HG03521 (cell line): ENCODE results near the gene C19orf18.

Experiments
- ATAC-seq: cut with Tn5 transposase; IDR thresholded peaks from one replicate; pipeline ENCODE4 v1.9.1; 2021; ENCODE audit warnings: mild to moderate bottlenecking, moderate library complexity; ENCODE audit not compliant: unreplicated experiment

Gene C19orf18

GRCh38 chr19:57949296-57949695 is 25.0 kb downstream of the C19orf18 start:
- ATAC-seq, result no peak

GRCh38 chr19:57947419-57948134 is 26.8 kb downstream of the C19orf18 start, which contains the start of gene ZNF256:
ZNF256 (minus strand) TSS chr19:57947706; CDS start chr19:57947474, 232 bp downstream.
- ATAC-seq, result peak; percentile 78

DNA sequence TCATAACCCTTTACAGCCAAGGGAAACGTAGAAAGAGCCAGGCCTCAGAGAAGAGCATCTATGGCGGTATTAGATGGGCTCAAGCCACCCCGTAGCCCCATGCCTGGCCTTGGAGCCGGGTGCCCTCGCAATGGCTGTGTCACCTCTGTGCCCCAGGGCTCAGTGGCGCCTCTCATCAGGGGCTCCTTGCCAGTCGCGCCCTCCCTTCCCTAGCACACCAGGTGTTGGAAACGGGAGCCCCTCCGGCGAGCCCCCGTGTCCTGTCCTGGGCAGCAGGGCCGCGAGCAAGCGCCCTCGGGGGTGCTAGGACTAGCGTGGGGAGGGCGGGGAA is 27.3 kb downstream of the C19orf18 start:
- ATAC-seq, result no peak

- ATAC-seq, result no peak
Measured at GRCh38 chr19:57946316-57946715, 28.0 kb downstream of the C19orf18 start.

DNA sequence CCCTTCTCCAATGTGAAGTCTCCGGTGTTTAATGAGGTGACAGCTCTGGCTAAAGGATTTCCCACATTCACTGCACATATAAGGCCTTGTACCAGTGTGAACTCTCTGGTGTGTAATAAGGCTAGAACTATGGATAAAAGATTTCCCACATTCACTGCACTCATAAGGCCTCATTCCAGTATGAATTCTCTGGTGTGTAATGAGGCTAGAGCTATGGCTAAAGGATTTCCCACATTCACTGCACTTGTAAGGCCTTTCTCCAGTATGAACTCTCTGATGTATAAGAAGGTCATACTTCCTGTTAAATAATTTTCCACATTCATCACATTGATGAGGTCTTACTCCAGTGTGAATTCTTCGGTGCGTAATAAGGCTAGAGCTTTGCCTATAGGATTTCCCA is 32.7 kb downstream of the C19orf18 start:
- ATAC-seq, result no peak

DNA sequence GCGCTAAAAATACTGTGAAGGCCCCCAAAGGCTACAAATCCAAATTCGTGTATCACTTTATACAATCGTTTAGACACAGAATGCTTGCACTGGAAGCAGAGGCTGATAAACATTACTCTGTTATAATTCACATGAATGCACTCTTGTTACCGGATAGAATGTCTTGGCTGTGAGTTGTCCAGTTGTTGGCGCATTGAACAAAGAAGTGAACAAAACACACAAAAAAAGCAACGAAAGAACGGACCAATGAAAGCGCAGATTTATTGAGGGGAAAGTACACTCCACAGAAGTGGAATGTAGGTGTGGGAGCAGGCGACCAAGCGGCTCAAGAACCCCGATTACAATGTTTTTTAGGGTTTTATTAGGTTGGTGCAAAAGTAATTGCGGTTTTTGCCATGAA is 38.6 kb downstream of the C19orf18 start:
- no peak for ATAC-seq

- no peak for ATAC-seq
Measured at GRCh38 chr19:57934820-57935665, 39.3 kb downstream of the C19orf18 start, which contains the start of gene ZNF418. ZNF418 (minus strand) TSS chr19:57935402; CDS start chr19:57933822, 1,580 bp downstream.

DNA sequence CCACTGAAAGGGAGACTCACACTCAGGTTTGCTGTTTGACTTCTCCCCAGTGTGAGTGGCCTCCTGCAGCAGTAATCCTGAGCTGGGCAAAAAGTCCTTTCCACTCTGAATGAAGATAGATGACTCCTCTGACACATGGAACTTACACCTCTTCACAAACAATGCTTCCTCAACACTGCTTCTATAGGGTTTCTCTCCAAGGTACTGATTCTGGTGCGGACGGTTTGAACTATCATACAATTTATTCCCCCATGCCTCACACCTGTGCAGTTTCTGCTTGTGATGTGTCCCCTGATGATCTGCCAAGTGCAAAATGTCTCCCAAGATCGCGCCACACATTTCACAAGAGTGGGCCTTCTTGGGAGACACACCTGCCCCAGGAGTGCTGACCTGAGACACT is 46.7 kb downstream of the C19orf18 start:
- no peak for ATAC-seq

- peak; percentile 95 for ATAC-seq
Measured at GRCh38 chr19:57916168-57916995, 58.0 kb downstream of the C19orf18 start, which contains the start of gene ZNF417. ZNF417 (minus strand) TSS chr19:57916592; CDS start chr19:57916411, 181 bp downstream.

DNA sequence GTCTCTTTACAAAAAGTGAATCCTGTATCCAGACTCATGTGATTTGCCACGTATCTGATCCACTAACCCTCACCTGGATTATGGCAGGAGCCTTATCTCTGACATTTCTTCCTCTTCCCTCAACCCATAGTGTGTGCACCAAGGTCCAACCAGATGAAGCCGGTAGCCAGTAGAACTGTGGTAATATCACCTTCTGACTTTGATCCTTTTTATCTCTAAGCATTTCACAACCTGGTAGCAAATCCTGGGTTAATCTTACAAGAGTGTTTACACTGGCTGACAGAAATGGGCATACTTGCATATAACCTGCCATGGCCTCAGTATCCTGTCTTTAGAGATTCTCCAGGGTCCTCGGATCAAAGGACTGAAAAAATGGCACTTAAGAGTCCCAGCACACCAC is 59.8 kb downstream of the C19orf18 start:
- ATAC-seq, result no peak
